ENCODE results near the gene OLAH.

Gene OLAH

GRCh38 chr10:15118615-15119014 lies 74.9 kb downstream of the OLAH start:
- Histone ChIP-seq H3K9me2 (replicated peaks; ENCODE audit: insufficient read depth, low read length) (no peaks in the 10 kb centered on the region), H3K4me2 (ENCODE audit: low read depth, low read length) (no peak overlapping the region), H3K36me3 (replicated peaks; ENCODE audit: insufficient read depth, low read length) (no peaks in the 10 kb centered on the region), H4K20me1 (ENCODE audit: insufficient read depth, low read length) (no peaks in the 10 kb centered on the region), H3K4me3 (ENCODE audit: low read length) (no peak overlapping the region), H3K27me3 (replicated peaks; ENCODE audit: insufficient read depth, low read length) (no peaks in the 10 kb centered on the region), H3K9me3 (replicated peaks; ENCODE audit: insufficient read depth, low read length) (no peaks in the 10 kb centered on the region), H3F3A (ENCODE audit: insufficient read depth, low read length) (peaks cover 14% of the 10 kb centered on the region), H2AFZ (ENCODE audit: low read length) (no peak overlapping the region), H3K27ac (ENCODE audit: low read length) (no peak overlapping the region), H3K9ac (ENCODE audit: low read length) (no peak overlapping the region), H3K79me2 (ENCODE audit: low read length) (no peaks in the 10 kb centered on the region), H3K4me1 (ENCODE audit: low read length) (peaks cover 13% of the 10 kb centered on the region)
- TF ChIP-seq CTCF (IDR thresholded peaks at IDR 0.05; ENCODE audit: low read length), result no peak
- TF ChIP-seq EZH2 (optimal IDR thresholded peaks at IDR 0.05; ENCODE audit: low read depth, low read length), result no peak
- TF ChIP-seq EZH2phosphoT487 (IDR thresholded peaks at IDR 0.05; ENCODE audit: low read length), result no peak
- DNase-seq, result no peak

- Histone ChIP-seq H3K36me3 (replicated peaks; ENCODE audit: insufficient read depth, low read length) (no peaks in the 10 kb centered on the region), H3K4me1 (ENCODE audit: low read length) (peaks cover 13% of the 10 kb centered on the region), H3F3A (ENCODE audit: insufficient read depth, low read length) (peaks cover 14% of the 10 kb centered on the region), H3K4me2 (ENCODE audit: low read depth, low read length) (no peak overlapping the region), H3K4me3 (ENCODE audit: low read length) (no peak overlapping the region), H3K9me2 (replicated peaks; ENCODE audit: insufficient read depth, low read length) (no peaks in the 10 kb centered on the region), H3K9ac (ENCODE audit: low read length) (no peak overlapping the region), H3K27ac (ENCODE audit: low read length) (no peak overlapping the region), H3K27me3 (replicated peaks; ENCODE audit: insufficient read depth, low read length) (no peaks in the 10 kb centered on the region), H3K9me3 (replicated peaks; ENCODE audit: insufficient read depth, low read length) (no peaks in the 10 kb centered on the region), H3K79me2 (ENCODE audit: low read length) (no peaks in the 10 kb centered on the region), H4K20me1 (ENCODE audit: insufficient read depth, low read length) (no peaks in the 10 kb centered on the region), H2AFZ (ENCODE audit: low read length) (no peak overlapping the region)
- TF ChIP-seq CTCF (IDR thresholded peaks at IDR 0.05; ENCODE audit: low read length) (no peak), EZH2 (optimal IDR thresholded peaks at IDR 0.05; ENCODE audit: low read depth, low read length) (no peak), EZH2phosphoT487 (IDR thresholded peaks at IDR 0.05; ENCODE audit: low read length) (no peak)
- no peak for DNase-seq
Measured at GRCh38 chr10:15120523-15120922, 76.8 kb downstream of the OLAH start.

- H3K36me3 ChIP-seq (replicated peaks; ENCODE audit: insufficient read depth, low read length), result no peaks in the 10 kb centered on the region
Measured at GRCh38 chr10:15121707-15122106, 78.0 kb downstream of the OLAH start.

More at GRCh38 chr10:15121707-15122106, 78.0 kb downstream of the OLAH start:
- TF ChIP-seq CTCF (IDR thresholded peaks at IDR 0.05; ENCODE audit: low read length), result no peak
- no peak for TF ChIP-seq EZH2phosphoT487 (IDR thresholded peaks at IDR 0.05; ENCODE audit: low read length)
- no peak for TF ChIP-seq EZH2 (optimal IDR thresholded peaks at IDR 0.05; ENCODE audit: low read depth, low read length)
- H3K4me3 ChIP-seq (ENCODE audit: low read length), result 0 out of 2 replicates have a peak overlapping the region, but pooled peaks have one; percentile 33
- no peak overlapping the region for H3K9ac ChIP-seq (ENCODE audit: low read length)
- peak overlapping the region; percentile 81; the same call in 1 of the 2 replicates for H3K27ac ChIP-seq (ENCODE audit: low read length)
- H3K9me2 ChIP-seq (replicated peaks; ENCODE audit: insufficient read depth, low read length), result no peaks in the 10 kb centered on the region
- no peaks in the 10 kb centered on the region for H4K20me1 ChIP-seq (ENCODE audit: insufficient read depth, low read length)
- no peaks in the 10 kb centered on the region for H3K79me2 ChIP-seq (ENCODE audit: low read length)
- peaks cover 14% of the 10 kb centered on the region for H3F3A ChIP-seq (ENCODE audit: insufficient read depth, low read length)
- DNase-seq, result no peak
- peak overlapping the region; percentile 62; the same call in 1 of the 2 replicates for H3K4me2 ChIP-seq (ENCODE audit: low read depth, low read length)
- H3K27me3 ChIP-seq (replicated peaks; ENCODE audit: insufficient read depth, low read length), result no peaks in the 10 kb centered on the region
- H3K4me1 ChIP-seq (ENCODE audit: low read length), result peaks cover 13% of the 10 kb centered on the region
- H3K9me3 ChIP-seq (replicated peaks; ENCODE audit: insufficient read depth, low read length), result no peaks in the 10 kb centered on the region
- 0 out of 2 replicates have a peak overlapping the region, but pooled peaks have one; percentile 33 for H2AFZ ChIP-seq (ENCODE audit: low read length)
